HG03460 (cell line): ENCODE measurements around the gene SGSM1.

Experiments
- ATAC-seq: cut with Tn5 transposase; IDR thresholded peaks from one replicate; pipeline ENCODE4 v1.9.1; 2021; ENCODE audit not compliant: unreplicated experiment

Gene SGSM1

GRCh38 chr22:24975813-24976341, 169.9 kb downstream of the SGSM1 start:
- no peak for ATAC-seq

- no peak for ATAC-seq
Measured at GRCh38 chr22:24976442-24977218, 170.6 kb downstream of the SGSM1 start.
